Measurements from ENCODE around the gene DAAM2. TPM values are rescaled to one million over a fixed set of nuclear protein-coding genes. Genes with fewer than 3 reads are reported as not detected.
A peak's percentile ranks its signal among the peaks of the same experiment; 100 is the strongest.

DAAM2 gene
- total and polyA plus RNA-seq, 2 donors (not counting 1 experiment from before 2014, with no cell fraction given), result 41.5 to 48.2 TPM

DNA sequence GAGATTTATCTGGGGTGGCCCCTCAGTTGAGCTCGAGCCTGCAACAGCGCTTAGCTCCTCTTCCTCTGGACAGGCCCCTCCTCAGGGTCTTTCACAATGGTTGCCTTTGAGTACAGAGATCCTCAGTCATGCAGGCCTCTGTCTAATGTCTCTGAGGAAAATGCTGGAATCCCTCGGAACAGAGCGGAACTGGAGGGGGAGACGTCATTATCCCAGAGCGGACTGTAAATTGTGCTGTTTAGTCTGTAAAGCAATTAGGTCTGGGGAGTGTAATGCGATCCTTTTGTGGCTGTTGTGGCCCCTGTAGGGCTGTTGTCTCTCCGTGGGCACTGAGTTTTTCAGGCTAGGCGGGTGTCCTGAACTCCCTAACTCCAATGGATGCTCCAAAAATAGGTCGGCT lies 15.0 kb upstream of the DAAM2 start:
- DNase-seq (ENCODE audit: low read depth in 2 of 2), result no peak
- Histone ChIP-seq H3K27me3 (ENCODE audit: control insufficient read depth, insufficient read depth, low read length) (no peaks in the 10 kb centered on the region), H2AFZ (ENCODE audit: low read length) (no peak overlapping the region), H3K79me2 (ENCODE audit: control insufficient read depth, insufficient read depth, low read length) (no peaks in the 10 kb centered on the region), H3K4me3 (replicated peaks in 1 of 4; ENCODE audit: control extremely low read depth in 1 of 4, insufficient read depth in 1 of 4, low read depth in 3 of 4, low read length in 4 of 4) (no peak overlapping the region), H4K20me1 (ENCODE audit: control insufficient read depth, extremely low read depth, insufficient read depth, low read length) (no peaks in the 10 kb centered on the region), H3K4me1 (ENCODE audit: control insufficient read depth, extremely low read depth, insufficient read depth, low read length) (no peaks in the 10 kb centered on the region), H3K4me2 (ENCODE audit: extremely low read depth, insufficient read depth, low read length) (no peak overlapping the region), H3K9ac (ENCODE audit: insufficient read depth, low read length) (no peak overlapping the region), H3K27ac (ENCODE audit: insufficient read depth, low read length) (no peak overlapping the region), H3K9me3 (ENCODE audit: control insufficient read depth, insufficient read depth, low read depth, low read length) (no peaks in the 10 kb centered on the region), H3K36me3 (ENCODE audit: control insufficient read depth, insufficient read depth, low read length) (no peaks in the 10 kb centered on the region)
- no peak for TF ChIP-seq EZH2 (IDR thresholded peaks at IDR 0.05; ENCODE audit: low read length, missing control alignments)
- TF ChIP-seq, protein P1, sequence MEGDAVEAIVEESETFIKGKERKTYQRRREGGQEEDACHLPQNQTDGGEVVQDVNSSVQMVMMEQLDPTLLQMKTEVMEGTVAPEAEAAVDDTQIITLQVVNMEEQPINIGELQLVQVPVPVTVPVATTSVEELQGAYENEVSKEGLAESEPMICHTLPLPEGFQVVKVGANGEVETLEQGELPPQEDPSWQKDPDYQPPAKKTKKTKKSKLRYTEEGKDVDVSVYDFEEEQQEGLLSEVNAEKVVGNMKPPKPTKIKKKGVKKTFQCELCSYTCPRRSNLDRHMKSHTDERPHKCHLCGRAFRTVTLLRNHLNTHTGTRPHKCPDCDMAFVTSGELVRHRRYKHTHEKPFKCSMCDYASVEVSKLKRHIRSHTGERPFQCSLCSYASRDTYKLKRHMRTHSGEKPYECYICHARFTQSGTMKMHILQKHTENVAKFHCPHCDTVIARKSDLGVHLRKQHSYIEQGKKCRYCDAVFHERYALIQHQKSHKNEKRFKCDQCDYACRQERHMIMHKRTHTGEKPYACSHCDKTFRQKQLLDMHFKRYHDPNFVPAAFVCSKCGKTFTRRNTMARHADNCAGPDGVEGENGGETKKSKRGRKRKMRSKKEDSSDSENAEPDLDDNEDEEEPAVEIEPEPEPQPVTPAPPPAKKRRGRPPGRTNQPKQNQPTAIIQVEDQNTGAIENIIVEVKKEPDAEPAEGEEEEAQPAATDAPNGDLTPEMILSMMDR (conservative IDR thresholded peaks at IDR 0.05 in 1 of 2, IDR thresholded peaks at IDR 0.05 in 1 of 2; ENCODE audit: low read depth in 1 of 2, low read length in 2 of 2), result no peak

DNA sequence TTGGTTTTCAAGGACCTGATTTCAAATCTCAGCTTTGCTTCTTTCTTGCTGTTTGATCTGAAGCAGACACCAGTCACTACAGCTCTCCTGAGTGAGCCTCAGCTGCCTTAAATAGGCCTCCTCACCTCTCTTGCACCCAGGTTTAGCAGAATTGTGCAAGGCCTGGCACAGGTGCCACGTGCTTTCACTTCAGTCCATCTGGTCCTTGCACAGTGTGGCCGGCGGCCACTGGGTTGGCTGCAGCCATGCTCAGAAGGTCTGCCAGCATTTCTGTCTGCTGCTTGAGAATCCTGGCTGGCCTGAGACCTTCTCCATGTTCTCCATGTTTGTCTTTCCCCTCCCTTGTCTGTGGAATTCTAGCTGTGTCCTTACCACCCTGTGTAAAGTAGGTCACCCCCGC lies 14.5 kb upstream of the DAAM2 start:
- H3K9me3 ChIP-seq (ENCODE audit: control insufficient read depth, insufficient read depth, low read depth, low read length), result no peaks in the 10 kb centered on the region
- H3K4me2 ChIP-seq (ENCODE audit: extremely low read depth, insufficient read depth, low read length), result no peak overlapping the region

DNA sequence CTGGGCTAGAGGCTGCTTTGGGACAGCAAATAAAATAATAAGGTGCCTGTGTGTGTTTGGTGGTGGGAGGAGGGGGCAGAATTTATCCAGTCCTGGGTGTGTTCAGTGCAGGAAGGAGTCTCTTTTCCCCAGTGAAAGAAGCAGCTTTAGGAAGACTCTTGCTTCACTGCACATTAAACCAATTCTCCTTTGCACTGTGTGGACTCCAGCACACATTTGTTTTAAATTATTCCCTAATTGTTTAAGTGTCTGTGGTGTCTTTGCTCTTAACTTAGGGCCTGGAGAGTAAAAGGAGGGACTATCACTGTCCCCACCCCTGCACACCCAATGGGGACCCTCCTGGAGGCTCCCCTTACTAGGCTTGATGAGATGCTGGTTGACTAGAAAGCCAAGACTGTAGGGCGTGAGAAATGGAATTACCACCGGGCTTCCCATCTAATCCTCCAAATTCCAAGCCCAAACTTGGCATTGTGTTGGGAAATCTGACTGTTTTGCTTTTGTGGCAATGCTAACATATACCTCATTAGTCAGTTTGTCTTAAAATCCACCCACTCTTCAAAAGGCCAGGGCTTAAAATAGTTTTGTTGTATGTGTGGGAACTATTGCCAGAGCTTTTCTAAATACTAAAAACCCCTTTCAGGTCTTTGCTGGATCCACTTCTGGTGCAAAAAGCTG lies 13.5 kb upstream of the DAAM2 start:
- H4K20me1 ChIP-seq (ENCODE audit: control insufficient read depth, extremely low read depth, insufficient read depth, low read length), result no peaks in the 10 kb centered on the region
- no peaks in the 10 kb centered on the region for H3K9me3 ChIP-seq (ENCODE audit: control insufficient read depth, insufficient read depth, low read depth, low read length)
- no peaks in the 10 kb centered on the region for H3K36me3 ChIP-seq (ENCODE audit: control insufficient read depth, insufficient read depth, low read length)
- H3K4me1 ChIP-seq (ENCODE audit: control insufficient read depth, extremely low read depth, insufficient read depth, low read length), result no peaks in the 10 kb centered on the region
- H2AFZ ChIP-seq (ENCODE audit: low read length), result no peak overlapping the region
- no peak overlapping the region for H3K27ac ChIP-seq (ENCODE audit: insufficient read depth, low read length)
- DNase-seq (ENCODE audit: low read depth in 2 of 2), result peak in 1 of 2 donors; percentile 25
- no peak overlapping the region for H3K9ac ChIP-seq (ENCODE audit: insufficient read depth, low read length)
- TF ChIP-seq, protein P1 (conservative IDR thresholded peaks at IDR 0.05 in 1 of 2, IDR thresholded peaks at IDR 0.05 in 1 of 2; ENCODE audit: low read depth in 1 of 2, low read length in 2 of 2), result no peak
- no peak for TF ChIP-seq EZH2 (IDR thresholded peaks at IDR 0.05; ENCODE audit: low read length, missing control alignments)
- H3K4me3 ChIP-seq (replicated peaks in 1 of 4; ENCODE audit: control extremely low read depth in 1 of 4, insufficient read depth in 1 of 4, low read depth in 3 of 4, low read length in 4 of 4), result no peak overlapping the region
- no peaks in the 10 kb centered on the region for H3K27me3 ChIP-seq (ENCODE audit: control insufficient read depth, insufficient read depth, low read length)
- H3K4me2 ChIP-seq (ENCODE audit: extremely low read depth, insufficient read depth, low read length), result no peak overlapping the region
- no peaks in the 10 kb centered on the region for H3K79me2 ChIP-seq (ENCODE audit: control insufficient read depth, insufficient read depth, low read length)

More for the DNA sequence above, 14.5 kb upstream of the DAAM2 start:
- no peak overlapping the region for H3K4me3 ChIP-seq (replicated peaks in 1 of 4; ENCODE audit: control extremely low read depth in 1 of 4, insufficient read depth in 1 of 4, low read depth in 3 of 4, low read length in 4 of 4)
- H3K9ac ChIP-seq (ENCODE audit: insufficient read depth, low read length), result no peak overlapping the region
- H3K4me1 ChIP-seq (ENCODE audit: control insufficient read depth, extremely low read depth, insufficient read depth, low read length), result no peaks in the 10 kb centered on the region
- H2AFZ ChIP-seq (ENCODE audit: low read length), result no peak overlapping the region
- no peaks in the 10 kb centered on the region for H3K27me3 ChIP-seq (ENCODE audit: control insufficient read depth, insufficient read depth, low read length)
- no peaks in the 10 kb centered on the region for H3K36me3 ChIP-seq (ENCODE audit: control insufficient read depth, insufficient read depth, low read length)
- TF ChIP-seq EZH2 (IDR thresholded peaks at IDR 0.05; ENCODE audit: low read length, missing control alignments), result no peak
- TF ChIP-seq, protein P1 (conservative IDR thresholded peaks at IDR 0.05 in 1 of 2, IDR thresholded peaks at IDR 0.05 in 1 of 2; ENCODE audit: low read depth in 1 of 2, low read length in 2 of 2), result no peak
- H3K79me2 ChIP-seq (ENCODE audit: control insufficient read depth, insufficient read depth, low read length), result no peaks in the 10 kb centered on the region
- H3K27ac ChIP-seq (ENCODE audit: insufficient read depth, low read length), result no peak overlapping the region
- DNase-seq (ENCODE audit: low read depth in 2 of 2), result no peak
- no peaks in the 10 kb centered on the region for H4K20me1 ChIP-seq (ENCODE audit: control insufficient read depth, extremely low read depth, insufficient read depth, low read length)
